Smooth muscle cell (in vitro differentiated cells): Measurements from ENCODE around the gene ANO6. TPM values are rescaled to one million over a fixed set of nuclear protein-coding genes. Genes with fewer than 3 reads are reported as not detected.
A peak's percentile ranks its signal among the peaks of the same experiment; 100 is the strongest.
"Not testable (repeated sequence)": the region's sequence is repeated elsewhere in the genome, so short reads cannot be mapped to it uniquely, and the experiment has no call there.

Experiments used
- DNase-seq: peaks from one replicate; lab custom pipeline; 2025; ENCODE audit not compliant: unreplicated experiment; lab: John Stamatoyannopoulos, UW
- H2AFZ ChIP-seq: fragments of 200-600 bp; sonication (generic); 2 replicates; pipeline ENCODE4 v1.6.0; 2016; ENCODE audit warnings: antibody characterized with exemption, low read depth, mild to moderate bottlenecking
- H3F3A ChIP-seq: fragments of 200-600 bp; sonication (generic); 2 replicates; pipeline ENCODE4 v1.6.0; 2017; ENCODE audit warnings: antibody characterized with exemption, low read depth
- H3K27ac ChIP-seq: fragments of 200-600 bp; sonication (generic); 2 replicates; pipeline ENCODE4 v1.5.1; 2016; ENCODE audit warnings: low read depth, mild to moderate bottlenecking
- H3K27me3 ChIP-seq: fragments of 200-600 bp; sonication (generic); 2 replicates; pipeline ENCODE4 v1.6.1; 2016; ENCODE audit warnings: low read depth, mild to moderate bottlenecking
- H3K36me3 ChIP-seq: fragments of 200-600 bp; sonication (generic); 2 replicates; pipeline ENCODE4 v1.5.1; 2016; ENCODE audit warnings: low read depth
- H3K4me1 ChIP-seq: fragments of 200-600 bp; sonication (generic); 2 replicates; pipeline ENCODE4 v1.5.1; 2016; ENCODE audit warnings: low read depth
- H3K4me2 ChIP-seq: fragments of 200-600 bp; sonication (generic); 2 replicates; pipeline ENCODE4 v1.6.0; 2016; ENCODE audit warnings: mild to moderate bottlenecking
- H3K4me3 ChIP-seq: fragments of 200-600 bp; sonication (generic); 2 replicates; pipeline ENCODE4 v1.5.1; 2016; ENCODE audit warnings: mild to moderate bottlenecking
- H3K79me2 ChIP-seq: fragments of 200-600 bp; sonication (generic); 2 replicates; pipeline ENCODE4 v1.6.0; 2016; ENCODE audit warnings: low read depth, mild to moderate bottlenecking
- H3K9ac ChIP-seq: fragments of 200-600 bp; sonication (generic); 2 replicates; pipeline ENCODE4 v1.6.0; 2016; ENCODE audit warnings: low read depth
- H3K9me3 ChIP-seq: fragments of 200-600 bp; sonication (generic); replicated peaks from 2 replicates; pipeline ENCODE4 v1.5.1; 2016; ENCODE audit warnings: low read depth
- H4K20me1 ChIP-seq: fragments of 200-600 bp; sonication (generic); 2 replicates; pipeline ENCODE4 v1.6.0; 2016; ENCODE audit warnings: low read depth
- WGBS: methylation state at CpG from one replicate; pipeline ENCODE4 v1.1.7; 2016; ENCODE audit warnings: low lambda C conversion rate; 5-methylcytosine and 5-hydroxymethylcytosine counted together
- polyA plus RNA-seq: library from polyadenylated mRNA; unstranded; fragments of >200 nt; fragmentation: Nextera tagmentation; extraction: Ambion mirVana; gene quantifications from 2 replicates; pipeline ENCODE4 v1.2.1, GENCODE V29; 2016
- total RNA-seq: library from RNA; depleted of rRNA; stranded (reverse); fragments of >200 nt; gene quantifications from 2 replicates; pipeline ENCODE4 v1.2.3, GENCODE V29; 2014
- TF ChIP-seq, protein P1 (sequence below): fragments of 200-600 bp; sonication (generic); IDR thresholded peaks from 2 replicates; pipeline ENCODE4 v1.5.1; 2017; ENCODE audit warnings: borderline replicate concordance, mild to moderate bottlenecking, antibody characterized with exemption; ENCODE audit not compliant: insufficient read depth, poor library complexity, severe bottlenecking

The ANO6 gene
- total and polyA plus RNA-seq, 2 experiments from 2014 or later: 44.8 to 106 TPM

DNA sequence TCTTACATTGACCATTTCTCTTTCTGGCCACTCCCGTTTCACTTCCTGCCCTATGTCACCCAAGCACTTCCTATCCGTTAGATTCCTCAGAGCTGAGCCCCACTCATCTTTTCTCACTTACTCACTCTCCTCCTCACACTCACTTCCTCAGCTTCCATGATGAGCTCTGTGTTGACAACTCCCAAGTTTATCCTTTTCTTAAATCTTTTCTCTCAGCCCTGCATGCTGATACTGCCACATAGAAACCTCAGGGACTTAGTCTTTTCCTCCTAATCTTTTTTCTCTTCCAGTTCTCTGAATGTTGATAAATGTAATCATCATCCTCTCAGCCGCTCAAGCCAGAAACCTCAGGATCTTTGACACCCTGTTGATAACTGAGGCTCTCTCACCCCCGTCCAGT is 99.6 kb downstream of the ANO6 start:
- Histone ChIP-seq H2AFZ (no peak overlapping the region), H3K4me1 (no peaks in the 10 kb centered on the region), H3K79me2 (peaks cover 37% of the 10 kb centered on the region), H3K9me3 (no peaks in the 10 kb centered on the region), H3F3A (no peaks in the 10 kb centered on the region), H4K20me1 (peaks cover 18% of the 10 kb centered on the region), H3K9ac (no peak overlapping the region), H3K4me3 (no peak overlapping the region), H3K27ac (no peak overlapping the region), H3K27me3 (no peaks in the 10 kb centered on the region), H3K4me2 (no peak overlapping the region), H3K36me3 (no peaks in the 10 kb centered on the region)
- 77% methylated on average over 4 of the region's 4 CpGs for WGBS
- TF ChIP-seq, protein P1, sequence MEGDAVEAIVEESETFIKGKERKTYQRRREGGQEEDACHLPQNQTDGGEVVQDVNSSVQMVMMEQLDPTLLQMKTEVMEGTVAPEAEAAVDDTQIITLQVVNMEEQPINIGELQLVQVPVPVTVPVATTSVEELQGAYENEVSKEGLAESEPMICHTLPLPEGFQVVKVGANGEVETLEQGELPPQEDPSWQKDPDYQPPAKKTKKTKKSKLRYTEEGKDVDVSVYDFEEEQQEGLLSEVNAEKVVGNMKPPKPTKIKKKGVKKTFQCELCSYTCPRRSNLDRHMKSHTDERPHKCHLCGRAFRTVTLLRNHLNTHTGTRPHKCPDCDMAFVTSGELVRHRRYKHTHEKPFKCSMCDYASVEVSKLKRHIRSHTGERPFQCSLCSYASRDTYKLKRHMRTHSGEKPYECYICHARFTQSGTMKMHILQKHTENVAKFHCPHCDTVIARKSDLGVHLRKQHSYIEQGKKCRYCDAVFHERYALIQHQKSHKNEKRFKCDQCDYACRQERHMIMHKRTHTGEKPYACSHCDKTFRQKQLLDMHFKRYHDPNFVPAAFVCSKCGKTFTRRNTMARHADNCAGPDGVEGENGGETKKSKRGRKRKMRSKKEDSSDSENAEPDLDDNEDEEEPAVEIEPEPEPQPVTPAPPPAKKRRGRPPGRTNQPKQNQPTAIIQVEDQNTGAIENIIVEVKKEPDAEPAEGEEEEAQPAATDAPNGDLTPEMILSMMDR: no peak
- no peak for DNase-seq

DNA sequence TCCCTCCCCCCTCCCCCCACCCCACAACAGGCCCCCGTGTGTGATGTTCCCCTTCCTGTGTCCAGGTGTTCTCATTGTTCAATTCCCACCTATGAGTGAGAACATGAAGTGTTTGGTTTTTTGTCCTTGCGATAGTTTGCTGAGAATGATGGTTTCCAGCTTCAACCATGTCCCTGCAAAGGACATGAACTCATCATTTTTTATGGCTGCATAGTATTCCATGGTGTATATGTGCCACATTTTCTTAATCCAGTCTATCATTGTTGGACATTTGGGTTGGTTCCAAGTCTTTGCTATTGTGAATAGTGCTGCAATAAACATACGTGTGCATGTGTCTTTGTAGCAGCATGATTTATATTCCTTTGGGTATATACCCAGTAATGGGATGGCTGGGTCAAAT is 101.4 kb downstream of the ANO6 start:
- H3K36me3 ChIP-seq, H3F3A ChIP-seq, H3K27ac ChIP-seq, H3K4me2 ChIP-seq, H3K27me3 ChIP-seq, H3K4me1 ChIP-seq, H2AFZ ChIP-seq, H3K4me3 ChIP-seq, H4K20me1 ChIP-seq, DNase-seq, H3K9me3 ChIP-seq, H3K9ac ChIP-seq: not testable (repeated sequence)
- WGBS: 100% methylated on average over 3 of the region's 3 CpGs
- H3K79me2 ChIP-seq: peaks cover 35% of the 10 kb centered on the region

DNA sequence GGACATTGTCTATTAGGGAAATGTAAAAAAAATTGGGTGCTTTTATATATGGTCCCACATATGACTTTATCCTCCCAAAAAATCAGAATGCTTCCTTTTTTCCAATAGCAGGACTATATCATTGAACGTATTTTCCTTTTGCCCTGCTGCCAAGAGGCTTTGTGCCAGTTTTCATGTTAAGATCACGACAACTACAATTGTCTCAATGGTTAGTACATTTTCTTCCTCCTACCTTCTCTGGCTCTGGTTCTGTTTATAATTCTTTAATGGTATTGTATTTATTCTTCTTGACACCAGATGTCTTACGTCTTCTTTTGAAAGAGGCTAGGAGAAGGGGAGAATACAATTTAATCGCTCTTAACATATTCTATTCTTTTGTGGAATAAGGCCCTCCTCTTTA is 106.9 kb downstream of the ANO6 start:
- H3K9me3 ChIP-seq: no peaks in the 10 kb centered on the region
- no peaks in the 10 kb centered on the region for H3K4me1 ChIP-seq
- H3K4me2 ChIP-seq: no peak overlapping the region
- H3K79me2 ChIP-seq: peaks cover 56% of the 10 kb centered on the region
- no peaks in the 10 kb centered on the region for H3F3A ChIP-seq
- no peak overlapping the region for H3K9ac ChIP-seq
- H4K20me1 ChIP-seq: peaks cover 6% of the 10 kb centered on the region
- no peak for DNase-seq
- H3K27ac ChIP-seq: no peak overlapping the region
- H3K27me3 ChIP-seq: no peaks in the 10 kb centered on the region
- no peaks in the 10 kb centered on the region for H3K36me3 ChIP-seq
- 97% methylated on average over 4 of the region's 4 CpGs for WGBS
- H2AFZ ChIP-seq: no peak overlapping the region
- H3K4me3 ChIP-seq: no peak overlapping the region
- TF ChIP-seq, protein P1: no peak

DNA sequence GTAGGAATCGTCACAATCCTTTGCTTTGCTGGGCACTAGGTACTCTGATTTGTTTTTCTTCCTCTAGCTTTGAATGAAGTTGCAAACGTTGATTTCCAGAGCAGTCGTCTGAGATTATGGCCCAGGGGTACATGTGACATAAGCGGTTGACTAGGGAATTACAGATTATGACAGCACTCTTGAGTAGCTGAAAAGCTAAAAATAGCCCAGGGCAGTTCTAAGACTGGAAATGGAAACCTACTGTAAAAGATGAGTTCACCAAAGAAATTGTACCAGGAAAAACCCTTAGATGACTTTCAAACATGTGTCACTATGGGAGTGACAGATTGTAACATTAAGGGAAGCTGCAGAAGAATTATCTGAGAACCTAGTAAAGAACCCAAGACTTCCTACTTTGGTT is 108.5 kb downstream of the ANO6 start:
- H3K9me3 ChIP-seq: no peaks in the 10 kb centered on the region
- WGBS: 31% methylated on average over 4 of the region's 4 CpGs
- TF ChIP-seq, protein P1: no peak
- no peak overlapping the region for H3K4me3 ChIP-seq
- DNase-seq: no peak
- no peak overlapping the region for H3K4me2 ChIP-seq
- H3K36me3 ChIP-seq: no peaks in the 10 kb centered on the region
- peaks cover 50% of the 10 kb centered on the region for H3K79me2 ChIP-seq
- peaks cover 6% of the 10 kb centered on the region for H4K20me1 ChIP-seq
- H3K9ac ChIP-seq: no peak overlapping the region
- no peaks in the 10 kb centered on the region for H3F3A ChIP-seq
- no peak overlapping the region for H2AFZ ChIP-seq
- H3K27ac ChIP-seq: peak overlapping the region; percentile 53
- H3K4me1 ChIP-seq: no peaks in the 10 kb centered on the region
- H3K27me3 ChIP-seq: no peaks in the 10 kb centered on the region
